Endothelial cell of umbilical vein (primary cell): ENCODE measurements around the gene CCSER1. TPM values are rescaled to one million over a fixed set of nuclear protein-coding genes. Genes with fewer than 3 reads are reported as not detected.

Experiments used
- BruUV-seq: library from RNA; stranded (reverse); fragments of 400-500 nt; replicated peaks from 2 replicates; lab custom pipeline; 2021; lab: Mats Ljungman, UMichigan
- CTCF ChIA-PET: fragments of 300-600, 350-600 bp; sonication (Branson Sonifier 250); formaldehyde crosslinking; loops from one replicate; lab custom pipeline; 2021; ENCODE audit warnings: antibody characterized with exemption, inconsistent platforms; lab: Charles Lee
- POLR2A ChIA-PET: fragments of 300-600, 350-600 bp; sonication (Branson Sonifier 250); formaldehyde crosslinking; loops from one replicate; lab custom pipeline; 2021; ENCODE audit warnings: antibody characterized with exemption, inconsistent platforms; lab: Charles Lee
- DNase-seq: peaks from one replicate; pipeline ENCODE4 v3.0.0-alpha.2; 2011; ENCODE audit warnings: low read depth, low spot score
- FAIRE-seq: peaks from 2 replicates; lab custom pipeline; 2011; peaks lifted over from hg19 to GRCh38; lab: Jason Lieb, UNC
- H2AFZ ChIP-seq: 2 replicates; pipeline ENCODE4 v1.6.0; 2012; ENCODE audit warnings: low read depth, low read length, control low read depth, inconsistent platforms
- H3K27ac ChIP-seq: 2 replicates; pipeline ENCODE4 v1.5.1; 2011; ENCODE audit warnings: low read depth, mild to moderate bottlenecking, control low read depth, low read length, moderate library complexity; ENCODE audit not compliant: insufficient read depth
- H3K27me3 ChIP-seq, 2 experiments: 2 replicates each; pipeline versions ENCODE4 v1.6.0 to v1.6.1; 2011; ENCODE audit warnings: low read length in 2 of 2, mixed read lengths in 1 of 2; ENCODE audit not compliant: control insufficient read depth in 2 of 2, insufficient read depth in 2 of 2
- H3K36me3 ChIP-seq, 2 experiments: 2 replicates in 1 of 2; 3 replicates in 1 of 2; pipeline ENCODE4 v1.5.1; 2011; ENCODE audit warnings: low read length in 2 of 2, mild to moderate bottlenecking in 1 of 2, moderate library complexity in 1 of 2; ENCODE audit not compliant: control insufficient read depth in 2 of 2, insufficient read depth in 2 of 2; ENCODE audit errors: extremely low read depth in 1 of 2
- H3K4me1 ChIP-seq: 3 replicates; pipeline ENCODE4 v1.5.1; 2011; ENCODE audit warnings: mild to moderate bottlenecking, low read length; ENCODE audit not compliant: control insufficient read depth, insufficient read depth; ENCODE audit errors: extremely low read depth
- H3K4me2 ChIP-seq: 2 replicates; pipeline ENCODE4 v1.6.1; 2011; ENCODE audit warnings: low read length, control low read depth, mixed read lengths; ENCODE audit not compliant: insufficient read depth
- H3K4me3 ChIP-seq, 3 experiments: fragments of 200-600 bp in 1 of 3; sonication (generic), shearing (Covaris generic) in 1 of 3; replicated peaks in 1 of 3; 2 replicates each; pipeline ENCODE4 v1.5.1; 2011 to 2016; ENCODE audit warnings: control low read depth in 3 of 3, low read length in 3 of 3, mild to moderate bottlenecking in 2 of 3, inconsistent platforms in 1 of 3, low read depth in 1 of 3, moderate library complexity in 1 of 3; ENCODE audit not compliant: insufficient read depth in 1 of 3
- H3K79me2 ChIP-seq: 2 replicates; pipeline ENCODE4 v1.6.0; 2012; ENCODE audit warnings: low read length, inconsistent platforms; ENCODE audit not compliant: control insufficient read depth, insufficient read depth
- H3K9ac ChIP-seq: replicated peaks from 2 replicates; pipeline ENCODE3; 2011; ENCODE audit warnings: low read length, control low read depth; ENCODE audit not compliant: insufficient read depth; ENCODE audit errors: extremely low read depth
- H3K9me1 ChIP-seq: replicated peaks from 3 replicates; pipeline ENCODE4 v1.6.0; 2011; ENCODE audit warnings: mild to moderate bottlenecking, low read length; ENCODE audit not compliant: control insufficient read depth, insufficient read depth; ENCODE audit errors: extremely low read depth
- H3K9me3 ChIP-seq: replicated peaks from 2 replicates; pipeline ENCODE4 v1.5.1; 2012; ENCODE audit warnings: low read length, inconsistent platforms; ENCODE audit not compliant: control insufficient read depth, insufficient read depth
- H4K20me1 ChIP-seq: replicated peaks from 2 replicates; pipeline ENCODE3; 2011; ENCODE audit warnings: mild to moderate bottlenecking, low read length; ENCODE audit not compliant: control insufficient read depth, insufficient read depth; ENCODE audit errors: extremely low read depth
- FOS ChIP-seq: IDR thresholded peaks from 2 replicates; pipeline ENCODE4 v1.6.1; 2011; ENCODE audit warnings: mild to moderate bottlenecking, low read length, moderate library complexity, borderline replicate concordance; ENCODE audit not compliant: insufficient read depth
- GATA2 ChIP-seq: IDR thresholded peaks from 2 replicates; pipeline ENCODE4 v1.7.0; 2011; ENCODE audit warnings: low read depth, mild to moderate bottlenecking, moderate library complexity, mixed read lengths, low read length; ENCODE audit not compliant: insufficient read length, insufficient read depth
- JUN ChIP-seq: IDR thresholded peaks from 2 replicates; pipeline ENCODE4 v1.6.1; 2011; ENCODE audit warnings: borderline replicate concordance, low read depth; ENCODE audit not compliant: insufficient read length, insufficient read depth
- MYC ChIP-seq: IDR thresholded peaks from one replicate; pipeline ENCODE4 v1.6.1; 2011; ENCODE audit warnings: mild to moderate bottlenecking, low read depth, low read length
- POLR2A ChIP-seq: IDR thresholded peaks from 2 replicates; pipeline ENCODE4 v1.6.1; 2012; ENCODE audit warnings: low read depth, mild to moderate bottlenecking, control low read depth, low read length
- POLR2AphosphoS5 ChIP-seq: IDR thresholded peaks from 2 replicates; pipeline ENCODE4 v1.6.1; 2012; ENCODE audit warnings: low read depth, mild to moderate bottlenecking, control low read depth, low read length, moderate library complexity; ENCODE audit not compliant: insufficient read depth
- dilution Hi-C: fragments of 300-500 bp; cut with MboI; formaldehyde crosslinking; loops from one replicate; pipeline ENCODE4 v1.15.0; 2019; ENCODE audit warnings: low sequenced_read_pairs; ENCODE audit not compliant: extremely low pct_ligation_motif_present
- intact Hi-C: fragments of 100-400 bp; cut with micrococcal nuclease; formaldehyde crosslinking; loops from one replicate; pipeline ENCODE4 v1.10.0; 2022
- polyA plus RNA-seq, 4 experiments: library from polyadenylated mRNA; depleted of rRNA in 3 of 4; stranded (reverse) in 3 of 4; unstranded in 1 of 4; fragments of >200 nt; gene quantifications; 2 replicates each; pipeline versions ENCODE4 v1.2.1 to v1.2.3, GENCODE V29; 2011 to 2012; ENCODE audit warnings: missing spikeins in 1 of 4
- total RNA-seq: library from RNA; stranded (reverse); gene quantifications from 2 replicates; pipeline ENCODE4 v1.2.3, GENCODE V29; 2021
- TF ChIP-seq, protein P1 (sequence below): IDR thresholded peaks from 2 replicates; pipeline ENCODE4 v1.6.1; 2011; ENCODE audit not compliant: insufficient read depth, insufficient read length
- TF ChIP-seq, protein P2 (sequence below), 2 donors: IDR thresholded peaks; 1 replicate in 1 of 2; 2 replicates in 1 of 2; pipeline ENCODE4 v1.5.1; 2011; ENCODE audit warnings: low read length in 2 of 2, mild to moderate bottlenecking in 2 of 2, moderate library complexity in 2 of 2, control low read depth in 1 of 2, inconsistent platforms in 1 of 2, low read depth in 1 of 2; ENCODE audit not compliant: insufficient read depth in 1 of 2; ENCODE audit errors: extremely low read depth in 1 of 2

The CCSER1 gene
- total and polyA plus RNA-seq, 2 donors (not counting 3 experiments of a cell fraction or from before 2014, with no cell fraction given): 0.11 to 1.8 TPM

DNA sequence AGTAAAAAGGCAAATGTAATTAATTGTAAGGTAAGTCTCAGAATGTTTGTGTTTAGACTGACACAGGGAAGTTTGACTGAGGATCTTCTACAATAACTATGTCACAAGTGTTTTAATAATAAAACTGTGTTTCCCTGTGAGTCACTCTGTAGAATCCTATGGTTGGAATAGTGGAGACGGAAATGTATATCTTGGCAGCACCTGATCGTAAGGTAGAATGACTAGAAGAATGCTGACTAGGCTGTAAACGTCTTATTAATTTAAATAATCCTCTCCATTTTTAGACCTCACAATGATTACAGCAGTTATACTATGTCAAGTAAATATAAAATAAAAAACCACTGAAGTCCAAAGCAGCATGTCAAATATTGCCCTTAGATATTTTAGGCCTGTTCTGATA is 266.0 kb downstream of the CCSER1 start:
- Histone ChIP-seq H3K79me2 (no peaks in the 10 kb centered on the region), H3K4me1 (no peaks in the 10 kb centered on the region), H3K9ac (no peak overlapping the region), H3K9me1 (no peaks in the 10 kb centered on the region), H3K27me3 (no peaks in the 10 kb centered on the region), H3K4me3 (no peak overlapping the region), H4K20me1 (no peaks in the 10 kb centered on the region), H3K4me2 (no peak overlapping the region), H2AFZ (no peak overlapping the region), H3K9me3 (no peaks in the 10 kb centered on the region), H3K36me3 (no peaks in the 10 kb centered on the region), H3K27ac (no peak overlapping the region)
- ChIA-PET POLR2A (no interaction called here), CTCF (interaction anchor here (0.6 kb wide), 2 partner anchors 10 to 91 kb away, joined by 3 to 4 read pairs; no protein-coding TSS in a partner anchor)
- intact Hi-C loops: no loop called here
- no peak for DNase-seq
- no TSS peak for BruUV-seq
- TF ChIP-seq, protein P1, sequence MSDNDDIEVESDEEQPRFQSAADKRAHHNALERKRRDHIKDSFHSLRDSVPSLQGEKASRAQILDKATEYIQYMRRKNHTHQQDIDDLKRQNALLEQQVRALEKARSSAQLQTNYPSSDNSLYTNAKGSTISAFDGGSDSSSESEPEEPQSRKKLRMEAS: no peak
- TF ChIP-seq FOS (no peak), POLR2AphosphoS5 (no peak), MYC (no peak), JUN (no peak), POLR2A (no peak), GATA2 (no peak)
- TF ChIP-seq, protein P2, sequence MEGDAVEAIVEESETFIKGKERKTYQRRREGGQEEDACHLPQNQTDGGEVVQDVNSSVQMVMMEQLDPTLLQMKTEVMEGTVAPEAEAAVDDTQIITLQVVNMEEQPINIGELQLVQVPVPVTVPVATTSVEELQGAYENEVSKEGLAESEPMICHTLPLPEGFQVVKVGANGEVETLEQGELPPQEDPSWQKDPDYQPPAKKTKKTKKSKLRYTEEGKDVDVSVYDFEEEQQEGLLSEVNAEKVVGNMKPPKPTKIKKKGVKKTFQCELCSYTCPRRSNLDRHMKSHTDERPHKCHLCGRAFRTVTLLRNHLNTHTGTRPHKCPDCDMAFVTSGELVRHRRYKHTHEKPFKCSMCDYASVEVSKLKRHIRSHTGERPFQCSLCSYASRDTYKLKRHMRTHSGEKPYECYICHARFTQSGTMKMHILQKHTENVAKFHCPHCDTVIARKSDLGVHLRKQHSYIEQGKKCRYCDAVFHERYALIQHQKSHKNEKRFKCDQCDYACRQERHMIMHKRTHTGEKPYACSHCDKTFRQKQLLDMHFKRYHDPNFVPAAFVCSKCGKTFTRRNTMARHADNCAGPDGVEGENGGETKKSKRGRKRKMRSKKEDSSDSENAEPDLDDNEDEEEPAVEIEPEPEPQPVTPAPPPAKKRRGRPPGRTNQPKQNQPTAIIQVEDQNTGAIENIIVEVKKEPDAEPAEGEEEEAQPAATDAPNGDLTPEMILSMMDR (IDR thresholded peaks at IDR 0.05; ENCODE audit: extremely low read depth in 1 of 2, insufficient read depth in 1 of 2, low read depth in 1 of 2, low read length in 2 of 2): no peak
- FAIRE-seq: no peak
- dilution Hi-C loops: no loop called here
